ENCODE results near the gene TBC1D22A.
"Not testable (repeated sequence)": the region's sequence is repeated elsewhere in the genome, so short reads cannot be mapped to it uniquely, and the experiment has no call there.

Gene TBC1D22A

DNA sequence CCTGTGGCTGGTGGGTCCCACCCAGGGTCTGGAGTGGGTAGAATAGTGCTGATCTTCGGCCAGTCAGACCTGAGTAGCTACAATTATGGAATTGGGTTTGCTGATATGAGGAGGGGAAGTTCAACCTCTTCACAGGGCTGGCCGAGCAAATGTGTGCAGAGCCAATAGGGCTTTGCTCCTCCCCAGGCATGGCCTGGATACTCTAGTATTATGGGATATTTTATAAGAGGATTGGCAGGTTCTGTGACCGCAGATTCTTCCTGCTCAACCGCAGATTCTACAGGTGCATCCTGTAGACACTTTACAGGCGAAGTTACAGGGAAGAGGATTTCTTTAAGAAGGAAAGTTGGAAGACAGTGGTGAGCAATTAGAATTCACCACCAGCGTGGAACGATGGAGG is 44.3 kb downstream of the TBC1D22A start:
- no peaks in the 10 kb centered on the region for H3K9me3 Mint-ChIP-seq
- peaks cover 33% of the 10 kb centered on the region for H3K4me1 Mint-ChIP-seq
- H3K27me3 Mint-ChIP-seq, result no peaks in the 10 kb centered on the region
- H3K36me3 Mint-ChIP-seq, result peaks cover 28% of the 10 kb centered on the region
- H3K4me3 Mint-ChIP-seq, result no peak overlapping the region
- DNase-seq (ENCODE audit: low spot score in 2 of 2), result no peak
- no peak for ATAC-seq (ENCODE audit: low read depth)
- peak overlapping the region; percentile 32 for H3K27ac Mint-ChIP-seq

DNA sequence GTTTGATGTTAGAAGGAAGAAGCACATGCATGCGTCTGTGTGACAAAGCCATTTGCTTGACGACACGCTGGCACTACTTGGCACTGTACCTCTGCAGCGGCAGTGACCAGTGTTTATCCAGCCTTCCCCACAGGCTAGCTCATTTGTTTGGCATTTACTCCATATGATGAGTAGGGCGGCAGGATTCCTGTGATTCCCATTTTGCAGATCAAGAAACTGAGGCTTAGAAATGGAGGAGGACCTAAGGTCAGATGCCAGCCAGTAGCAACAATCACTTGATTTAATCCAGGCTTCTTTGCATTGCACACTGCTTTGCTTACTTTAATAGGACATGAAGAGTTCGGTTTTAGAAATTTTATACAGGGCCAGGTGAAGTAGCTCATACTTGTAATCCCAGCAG is 45.0 kb downstream of the TBC1D22A start:
- no peak for DNase-seq (ENCODE audit: low spot score in 2 of 2)
- peaks cover 23% of the 10 kb centered on the region for H3K36me3 Mint-ChIP-seq
- no peak for ATAC-seq (ENCODE audit: low read depth)
- H3K27me3 Mint-ChIP-seq, result no peaks in the 10 kb centered on the region
- peaks cover 31% of the 10 kb centered on the region for H3K4me1 Mint-ChIP-seq
- peak overlapping the region; percentile 32 for H3K27ac Mint-ChIP-seq
- no peak overlapping the region for H3K4me3 Mint-ChIP-seq
- no peaks in the 10 kb centered on the region for H3K9me3 Mint-ChIP-seq

DNA sequence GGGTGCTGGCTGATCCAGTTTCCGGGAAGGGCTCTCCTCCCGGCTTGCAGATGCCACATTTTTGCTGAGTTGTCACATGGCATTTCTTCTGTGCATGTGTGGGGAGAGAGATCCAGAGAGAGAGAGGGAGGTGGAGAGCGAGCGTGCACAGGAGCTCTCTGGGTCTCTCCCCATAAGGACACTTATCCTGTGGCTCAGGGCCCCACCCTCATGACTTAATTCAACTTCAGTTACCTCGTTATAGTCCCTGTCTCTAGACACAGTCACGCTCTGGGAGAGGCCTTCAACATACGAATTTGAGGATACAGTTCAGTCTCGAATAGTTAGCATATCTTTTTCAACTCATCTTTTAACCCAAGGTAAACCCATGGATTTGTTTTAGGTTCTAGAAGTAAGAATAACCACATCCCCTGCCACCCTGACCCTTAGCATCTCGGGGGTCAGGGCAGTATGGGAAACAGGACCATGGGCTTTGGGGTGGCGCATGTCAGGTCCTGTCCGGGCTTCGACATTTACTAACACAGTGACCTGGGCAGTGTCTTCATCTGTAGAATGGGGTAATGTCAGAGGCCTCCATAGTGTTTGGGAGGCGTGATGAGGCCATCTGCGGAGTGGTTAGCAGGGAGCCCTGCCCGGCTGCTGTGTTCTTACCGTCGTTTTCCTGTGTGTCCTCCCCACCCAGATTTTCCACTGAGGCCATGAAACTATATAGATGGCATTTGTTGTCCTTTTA is 46.9 kb downstream of the TBC1D22A start:
- ATAC-seq (ENCODE audit: low read depth), result no peak
- Mint-ChIP-seq H3K36me3 (peaks cover 26% of the 10 kb centered on the region), H3K27me3 (no peaks in the 10 kb centered on the region), H3K4me1 (peaks cover 28% of the 10 kb centered on the region), H3K4me3 (no peak overlapping the region), H3K27ac (peak overlapping the region; percentile 28), H3K9me3 (no peaks in the 10 kb centered on the region)
- no peak for DNase-seq (ENCODE audit: low spot score in 2 of 2)

DNA sequence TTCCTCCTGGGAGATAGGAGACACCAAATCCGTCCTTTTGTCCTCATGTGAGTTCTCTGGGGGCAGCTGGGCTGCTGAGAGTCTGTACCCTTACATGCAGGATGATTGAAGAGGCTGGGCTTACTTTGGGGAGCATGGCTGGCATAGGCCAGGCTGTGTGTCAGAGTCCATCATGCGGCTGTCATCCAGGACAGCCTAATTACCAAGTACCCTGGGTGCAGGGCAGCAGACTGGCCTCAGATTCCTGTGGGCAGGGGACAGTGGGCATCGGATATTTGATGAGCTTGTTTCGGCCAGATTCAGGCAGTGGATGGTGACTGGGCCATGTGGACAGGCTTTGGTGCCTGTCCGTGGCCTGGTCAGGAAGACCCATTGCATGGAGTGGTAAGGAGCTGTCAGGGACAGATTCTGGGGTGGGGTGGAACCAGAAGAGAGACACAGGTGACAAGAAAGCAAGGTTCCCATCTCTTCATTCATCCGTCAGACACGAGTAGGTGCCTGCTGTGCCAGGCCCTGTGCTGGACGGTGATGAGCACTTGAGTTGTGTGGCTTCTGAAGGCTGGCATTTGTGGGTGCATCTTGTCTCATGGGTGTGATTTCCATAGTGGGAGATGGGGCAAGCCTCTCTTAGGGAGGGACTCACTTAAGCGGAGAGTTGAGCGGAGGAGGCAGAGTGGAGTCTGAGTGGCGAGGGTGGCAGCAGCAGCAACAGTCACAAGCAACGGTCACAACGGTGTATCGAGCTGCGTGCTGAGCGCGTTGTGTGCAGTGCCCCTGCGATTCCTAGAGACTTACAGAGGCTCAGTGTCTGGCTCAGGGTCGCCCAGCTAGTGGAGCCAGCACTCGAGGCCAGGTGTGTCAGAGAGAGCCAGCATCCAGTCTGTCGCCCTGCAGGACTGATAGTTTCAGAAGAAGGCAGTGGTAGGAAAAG is 48.7 kb downstream of the TBC1D22A start:
- H3K27ac Mint-ChIP-seq, result no peak overlapping the region
- H3K27me3 Mint-ChIP-seq, result no peaks in the 10 kb centered on the region
- ATAC-seq (ENCODE audit: low read depth), result no peak
- no peaks in the 10 kb centered on the region for H3K9me3 Mint-ChIP-seq
- H3K4me3 Mint-ChIP-seq, result no peak overlapping the region
- DNase-seq (ENCODE audit: low spot score in 2 of 2), result no peak
- H3K4me1 Mint-ChIP-seq, result peaks cover 31% of the 10 kb centered on the region
- H3K36me3 Mint-ChIP-seq, result peaks cover 33% of the 10 kb centered on the region

DNA sequence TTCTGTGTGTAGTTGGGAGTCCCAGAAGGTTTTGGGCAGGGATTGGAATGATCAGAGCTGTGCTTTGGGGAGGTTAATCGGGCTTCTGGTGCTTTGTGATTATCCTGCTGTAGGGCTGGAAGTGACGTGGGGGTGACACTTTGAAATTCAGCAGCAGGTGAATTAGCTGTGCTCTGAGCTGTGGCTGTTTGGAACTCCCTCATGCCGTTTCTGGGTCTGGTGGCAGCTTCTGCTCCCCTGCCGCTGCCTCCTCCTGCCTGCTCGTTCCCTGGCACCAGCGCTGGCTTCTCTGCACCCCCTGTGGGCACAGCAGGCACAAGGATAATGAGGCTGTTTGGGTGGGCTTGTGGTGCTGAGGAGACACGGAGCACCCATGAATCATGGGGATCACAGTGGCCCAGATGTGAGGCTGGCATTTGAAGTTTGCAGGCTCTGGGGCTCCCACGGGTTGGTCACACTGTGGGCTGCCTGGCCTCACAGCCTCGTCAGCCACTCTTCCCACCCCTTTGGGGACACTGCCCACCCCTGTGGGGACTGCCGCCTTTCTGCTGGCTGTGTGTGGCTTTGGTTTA is 49.7 kb downstream of the TBC1D22A start:
- Mint-ChIP-seq H3K4me3 (no peak overlapping the region), H3K9me3 (no peaks in the 10 kb centered on the region), H3K36me3 (peaks cover 30% of the 10 kb centered on the region), H3K27ac (no peak overlapping the region), H3K4me1 (peaks cover 29% of the 10 kb centered on the region), H3K27me3 (no peaks in the 10 kb centered on the region)
- DNase-seq (ENCODE audit: low spot score in 2 of 2), result no peak
- ATAC-seq (ENCODE audit: low read depth), result no peak

DNA sequence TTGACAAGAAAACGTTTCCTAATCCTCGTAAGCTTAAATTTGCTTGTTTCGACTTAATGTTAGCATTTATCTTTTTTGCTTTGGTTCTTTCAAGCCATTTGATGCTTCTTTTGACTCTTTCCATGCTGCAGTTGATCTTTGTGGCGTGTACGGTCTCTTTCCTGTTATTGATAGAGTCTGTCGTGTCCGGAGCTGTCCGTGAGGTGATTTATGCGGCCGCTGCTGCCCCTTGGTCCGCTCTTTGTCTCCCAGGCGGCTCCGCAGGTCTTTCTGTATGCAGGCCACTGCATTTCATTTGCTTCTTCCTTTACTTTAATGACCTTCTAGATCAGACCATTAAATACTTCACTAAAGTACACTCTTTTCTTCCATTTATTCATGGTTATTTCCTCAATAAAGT is 50.3 kb downstream of the TBC1D22A start:
- Mint-ChIP-seq H3K4me1 (peaks cover 33% of the 10 kb centered on the region), H3K27ac (no peak overlapping the region), H3K36me3 (peaks cover 31% of the 10 kb centered on the region)

DNA sequence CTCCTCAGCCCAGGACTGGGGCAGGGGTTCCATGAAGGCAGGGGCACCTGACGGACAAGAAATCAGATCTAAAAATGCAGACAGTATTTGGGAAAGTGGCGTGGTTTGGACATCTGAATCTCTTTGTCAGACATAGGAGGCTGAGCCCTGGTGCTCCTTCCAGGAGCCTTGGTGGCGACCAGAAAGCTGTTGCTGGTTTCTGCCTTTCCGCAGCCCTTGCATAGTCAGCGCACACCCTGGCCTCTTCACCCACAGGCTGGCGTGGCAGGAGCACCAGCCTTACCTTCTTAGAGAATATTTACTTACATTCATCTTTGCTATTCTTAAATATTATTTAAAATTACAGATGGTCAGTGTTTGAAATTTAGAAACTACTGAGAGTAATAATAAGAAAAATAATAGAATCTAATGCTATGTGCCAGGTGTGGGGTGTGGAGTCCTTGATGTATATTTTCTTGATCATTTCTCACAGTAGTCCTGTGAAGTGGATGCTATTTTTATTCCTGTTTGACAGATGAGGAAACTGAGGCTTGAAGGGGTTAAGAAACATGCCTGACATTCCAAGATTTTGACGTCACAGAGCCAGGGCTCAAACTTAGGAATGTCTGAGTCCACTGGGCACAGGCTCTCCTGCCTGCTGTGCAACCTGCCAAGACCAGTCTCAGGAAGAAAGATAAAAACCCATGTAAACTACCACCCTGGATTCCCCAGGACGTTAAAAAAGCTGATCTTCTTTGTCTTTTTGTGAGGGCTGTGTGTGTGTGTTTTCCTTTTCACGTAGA is 51.6 kb downstream of the TBC1D22A start:
- Mint-ChIP-seq H3K27me3 (no peaks in the 10 kb centered on the region), H3K36me3 (peaks cover 32% of the 10 kb centered on the region), H3K4me3 (no peak overlapping the region), H3K4me1 (peaks cover 45% of the 10 kb centered on the region), H3K27ac (no peak overlapping the region), H3K9me3 (peaks cover 3% of the 10 kb centered on the region)
- DNase-seq (ENCODE audit: low spot score in 2 of 2) (no peak), ATAC-seq (ENCODE audit: low read depth) (no peak)

More for the DNA sequence above, 50.3 kb downstream of the TBC1D22A start:
- DNase-seq (ENCODE audit: low spot score in 2 of 2) (no peak), ATAC-seq (ENCODE audit: low read depth) (no peak)
- Mint-ChIP-seq H3K4me3 (no peak overlapping the region), H3K9me3 (peaks cover 3% of the 10 kb centered on the region), H3K27me3 (no peaks in the 10 kb centered on the region)

DNA sequence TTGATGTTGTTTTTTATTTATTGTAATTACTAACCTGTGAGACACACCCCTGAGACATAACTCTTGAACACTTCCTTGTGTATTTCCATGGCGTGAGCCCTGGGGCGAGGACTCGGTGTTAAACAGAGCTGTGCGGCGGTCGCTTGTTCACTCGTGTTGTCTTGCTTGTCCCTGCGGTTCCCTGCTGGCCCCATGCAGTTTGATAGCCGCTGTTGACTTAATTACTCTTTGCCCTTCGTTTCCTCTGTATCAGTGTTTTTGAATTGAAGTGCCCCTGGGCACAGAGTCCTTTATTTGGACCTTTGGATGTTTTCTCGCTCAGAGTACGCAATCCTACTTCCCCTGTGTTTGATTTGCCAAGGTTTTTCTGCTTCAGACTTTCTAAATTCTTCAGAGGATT is 52.7 kb downstream of the TBC1D22A start:
- DNase-seq (ENCODE audit: low spot score in 2 of 2) (no peak), ATAC-seq (ENCODE audit: low read depth) (no peak)
- Mint-ChIP-seq H3K9me3 (peaks cover 3% of the 10 kb centered on the region), H3K4me3 (no peak overlapping the region), H3K36me3 (peaks cover 38% of the 10 kb centered on the region), H3K27ac (peak overlapping the region; percentile 74), H3K4me1 (peaks cover 56% of the 10 kb centered on the region), H3K27me3 (no peaks in the 10 kb centered on the region)

DNA sequence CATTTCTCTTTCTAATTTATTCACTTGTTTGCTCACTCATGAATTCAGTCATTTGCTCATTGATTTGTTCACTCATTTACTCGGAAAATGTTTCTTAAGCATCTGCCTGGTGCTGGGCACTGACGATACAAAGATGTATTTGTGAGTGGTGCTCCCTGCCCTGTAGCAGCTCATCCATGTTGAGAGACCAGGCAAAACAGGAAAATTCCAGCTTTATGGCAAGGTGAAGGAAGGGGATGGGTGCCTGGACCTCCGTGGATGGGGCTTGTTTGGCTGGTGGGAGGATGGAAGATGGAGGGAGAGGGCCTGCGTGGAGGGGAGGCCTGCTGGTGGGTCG is 53.1 kb downstream of the TBC1D22A start:
- peak overlapping the region; percentile 74 for H3K27ac Mint-ChIP-seq
- H3K4me3 Mint-ChIP-seq, result no peak overlapping the region
- no peak for DNase-seq (ENCODE audit: low spot score in 2 of 2)
- H3K9me3 Mint-ChIP-seq, result peaks cover 3% of the 10 kb centered on the region
- peaks cover 41% of the 10 kb centered on the region for H3K36me3 Mint-ChIP-seq
- no peak for ATAC-seq (ENCODE audit: low read depth)
- H3K27me3 Mint-ChIP-seq, result no peaks in the 10 kb centered on the region
- peaks cover 60% of the 10 kb centered on the region for H3K4me1 Mint-ChIP-seq

DNA sequence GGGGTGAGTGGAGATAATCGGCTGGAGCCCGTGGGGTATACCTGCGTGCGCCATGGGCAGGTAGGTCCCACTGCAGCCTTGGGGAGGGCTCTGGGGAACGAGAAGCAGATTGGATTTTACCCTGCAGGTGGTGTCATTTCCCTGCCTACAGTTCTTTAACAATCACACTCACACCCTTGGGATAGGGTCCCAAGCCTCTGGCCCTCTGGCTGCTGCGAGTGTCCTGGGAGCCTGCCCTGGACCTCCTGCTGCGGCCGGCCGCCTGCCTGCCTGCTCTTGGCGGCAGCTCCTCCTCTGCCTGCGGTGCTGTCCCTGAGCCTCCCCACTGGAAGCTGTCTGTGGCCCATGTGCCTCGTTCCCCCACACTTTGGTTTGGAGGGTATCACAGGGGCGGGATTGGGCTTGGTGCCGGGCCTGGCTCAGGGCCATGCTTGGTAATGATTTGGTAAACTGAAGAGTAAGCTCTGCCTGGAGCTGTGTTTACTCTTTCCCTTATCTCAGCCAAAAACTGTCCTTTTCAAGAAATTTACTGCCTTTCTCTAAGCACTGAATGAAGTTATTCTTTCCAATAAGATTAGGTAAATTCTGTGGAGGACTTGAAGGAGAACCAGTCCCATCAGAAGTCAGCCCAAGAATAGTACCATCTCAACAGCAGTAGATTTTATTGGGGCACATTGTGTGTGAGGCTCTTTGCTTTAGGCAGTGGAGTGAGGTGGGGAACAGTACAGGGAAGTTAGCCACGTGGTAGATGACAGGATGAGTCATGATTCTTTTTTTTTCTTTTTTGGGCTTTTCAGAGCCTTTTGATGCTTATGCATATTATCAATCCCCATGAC is 53.7 kb downstream of the TBC1D22A start:
- Mint-ChIP-seq H3K4me1 (peaks cover 62% of the 10 kb centered on the region), H3K4me3 (no peak overlapping the region), H3K27ac (peak overlapping the region; percentile 74), H3K9me3 (peaks cover 3% of the 10 kb centered on the region), H3K27me3 (no peaks in the 10 kb centered on the region), H3K36me3 (peaks cover 43% of the 10 kb centered on the region)
- DNase-seq (ENCODE audit: low spot score in 2 of 2) (no peak), ATAC-seq (ENCODE audit: low read depth) (peak; percentile 44)

DNA sequence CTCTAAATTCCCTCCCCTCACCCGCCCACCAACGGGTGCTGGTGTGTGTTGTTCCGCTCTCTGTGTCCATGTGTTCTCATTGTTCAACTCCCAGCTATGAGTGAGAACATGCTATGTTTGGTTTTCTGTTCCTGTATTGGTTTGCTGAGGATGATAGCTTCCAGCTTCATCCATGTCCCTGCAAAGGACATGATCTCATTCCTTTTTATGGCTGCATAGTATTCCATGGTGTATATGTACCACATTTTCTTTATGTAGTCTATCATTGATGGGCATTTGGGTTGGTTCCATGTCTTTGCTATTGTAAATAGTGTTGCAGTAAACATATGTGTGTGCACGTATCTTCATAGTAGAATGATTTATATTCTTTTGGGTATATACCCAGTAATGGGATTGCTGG is 54.9 kb downstream of the TBC1D22A start:
- not testable (repeated sequence) for DNase-seq (ENCODE audit: low spot score in 2 of 2); ATAC-seq (ENCODE audit: low read depth); H3K27me3 Mint-ChIP-seq; H3K27ac Mint-ChIP-seq; H3K9me3 Mint-ChIP-seq; H3K4me3 Mint-ChIP-seq
- Mint-ChIP-seq H3K36me3 (peaks cover 52% of the 10 kb centered on the region), H3K4me1 (peaks cover 67% of the 10 kb centered on the region)

DNA sequence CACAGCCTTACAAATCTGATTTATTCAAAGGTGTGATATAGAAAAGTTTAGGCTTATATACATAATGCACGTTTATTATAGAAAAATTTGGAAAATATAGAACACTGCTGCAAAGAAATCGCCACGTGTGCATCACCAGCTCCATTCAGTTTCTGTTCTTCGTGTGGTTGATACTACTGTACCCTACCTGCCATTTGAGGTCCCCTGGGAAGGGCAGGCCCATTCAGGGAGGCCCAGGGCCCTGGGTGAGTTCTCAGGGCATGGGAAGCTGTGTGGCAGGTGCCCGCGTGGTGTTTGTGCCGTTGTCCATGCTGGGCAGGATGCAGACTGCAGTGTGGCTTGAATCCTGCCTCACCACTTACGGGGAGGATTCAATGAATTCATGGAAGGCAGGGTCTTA is 60.8 kb downstream of the TBC1D22A start:
- Mint-ChIP-seq H3K27ac (no peak overlapping the region), H3K36me3 (peaks cover 57% of the 10 kb centered on the region), H3K4me1 (peaks cover 63% of the 10 kb centered on the region)

DNA sequence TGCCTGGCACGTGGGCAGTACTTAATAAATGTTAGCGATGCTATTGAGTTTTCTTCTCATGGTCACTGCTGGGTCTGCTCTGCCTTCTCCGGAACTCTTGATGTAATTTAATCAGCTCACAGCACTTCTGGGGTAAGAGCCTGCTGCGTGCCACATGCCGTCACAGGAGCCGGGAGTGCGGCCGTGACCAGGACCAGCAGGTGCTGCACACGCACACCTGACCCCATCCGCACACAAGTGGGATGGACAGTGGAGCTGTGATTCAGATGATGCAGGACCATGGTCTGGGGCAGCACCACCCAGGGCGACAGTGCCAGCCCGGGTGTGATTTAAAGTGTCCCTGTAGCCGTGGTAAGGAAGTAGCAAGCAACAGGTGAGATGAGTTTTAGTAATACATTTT is 61.2 kb downstream of the TBC1D22A start:
- Mint-ChIP-seq H3K4me1 (peaks cover 64% of the 10 kb centered on the region), H3K27ac (no peak overlapping the region), H3K27me3 (no peaks in the 10 kb centered on the region), H3K4me3 (no peak overlapping the region), H3K9me3 (no peaks in the 10 kb centered on the region), H3K36me3 (peaks cover 61% of the 10 kb centered on the region)
- DNase-seq (ENCODE audit: low spot score in 2 of 2) (no peak), ATAC-seq (ENCODE audit: low read depth) (no peak)

More for the DNA sequence above, 60.8 kb downstream of the TBC1D22A start:
- ATAC-seq (ENCODE audit: low read depth) (no peak), DNase-seq (ENCODE audit: low spot score in 2 of 2) (no peak)
- no peak overlapping the region for H3K4me3 Mint-ChIP-seq
- no peaks in the 10 kb centered on the region for H3K9me3 Mint-ChIP-seq
- no peaks in the 10 kb centered on the region for H3K27me3 Mint-ChIP-seq
